Aortic smooth muscle cell (primary cell): ENCODE results near the gene CCDC150. TPM values are rescaled to one million over a fixed set of nuclear protein-coding genes. Genes with fewer than 3 reads are reported as not detected.

Experiments used
- total RNA-seq: library from RNA; depleted of rRNA; stranded (reverse); fragments of >200 nt; gene quantifications from 2 replicates; pipeline ENCODE4 v1.2.3, GENCODE V29; 2014

The CCDC150 gene
- 5.8 and 6.7 TPM in 2 replicates for total RNA-seq

DNA sequence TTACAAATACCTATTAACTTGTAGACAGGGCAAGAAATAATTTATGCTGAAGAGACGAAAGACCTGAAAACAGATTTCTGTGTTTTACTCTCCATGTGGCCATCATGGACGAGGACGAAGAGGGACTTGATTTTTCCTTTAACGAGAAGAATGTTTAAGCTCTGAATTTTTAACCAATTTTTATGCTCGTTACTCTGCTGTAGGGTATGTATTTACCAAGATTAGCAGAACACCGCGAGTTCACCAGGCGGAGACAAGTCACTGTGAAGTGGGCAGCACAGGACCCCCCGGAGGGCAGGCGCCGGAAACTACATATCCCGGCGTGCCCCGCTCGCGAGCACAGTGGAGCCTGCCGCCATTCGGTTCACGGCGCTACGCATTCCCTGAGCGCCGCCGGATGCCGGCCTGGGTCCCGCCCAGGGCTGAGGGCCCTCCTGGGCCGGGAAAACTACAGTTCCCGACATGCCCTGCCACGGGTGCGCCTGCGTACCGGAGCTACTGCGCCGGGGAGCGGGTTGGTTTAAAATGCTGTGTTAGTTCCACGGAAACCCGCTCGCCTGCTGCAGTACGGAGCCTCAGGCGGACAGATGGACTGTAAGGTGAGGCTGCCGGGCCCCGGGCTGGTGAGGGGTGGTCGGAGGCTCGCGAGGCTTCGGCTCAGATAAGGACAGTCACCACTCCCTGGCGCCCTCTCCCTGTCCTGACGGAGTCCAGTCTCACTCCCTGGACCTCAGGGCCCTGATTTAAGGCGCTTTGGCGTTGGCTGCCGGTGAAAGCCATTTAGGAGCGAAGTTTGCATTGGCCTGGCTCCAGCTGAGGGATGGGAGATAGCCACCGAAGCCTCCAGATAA lies at the start of gene CCDC150:
CCDC150 (plus strand) TSS at position 536 of the 851 bp plus-strand sequence; CDS start at position 588, 52 bp downstream.

GRCh38 chr2:196592911-196593881 lies 46.3 kb upstream of the CCDC150 start, which contains the start of gene HECW2:
Gene HECW2, minus strand, starts transcription at chr2:196593554.

Other genes starting within 250 kb of the CCDC150 start
- gene HECW2, start 46.2 kb upstream of the CCDC150 start, total RNA-seq: 83.6 and 129 TPM in 2 replicates
- gene GTF3C3, start 160.0 kb downstream of the CCDC150 start, total RNA-seq: 33.2 and 41.8 TPM in 2 replicates
- gene C2orf66, start 169.6 kb downstream of the CCDC150 start, total RNA-seq: under 0.01 and 0.19 TPM in 2 replicates